Chondrocyte (in vitro differentiated cells): ENCODE data around the gene KLF11. TPM values are rescaled to one million over a fixed set of nuclear protein-coding genes. Genes with fewer than 3 reads are reported as not detected.

ENCODE experiments used
- DNase-seq: peaks from one replicate; pipeline ENCODE4 v3.0.0; 2021; ENCODE audit warnings: mixed read lengths, low spot score
- H3K27ac Mint-ChIP-seq: one replicate; pipeline ENCODE4 v1.8.0; 2021; ENCODE audit warnings: mild to moderate bottlenecking, moderate library complexity, mixed read lengths; ENCODE audit not compliant: unreplicated experiment
- H3K27me3 Mint-ChIP-seq: 2 replicates; pipeline ENCODE4 v1.8.0; 2021; ENCODE audit warnings: low read depth, mixed read lengths
- H3K36me3 Mint-ChIP-seq: 2 replicates; pipeline ENCODE4 v1.8.0; 2021; ENCODE audit warnings: low read depth, mixed read lengths
- H3K4me1 Mint-ChIP-seq: 2 replicates; pipeline ENCODE4 v1.8.0; 2021; ENCODE audit warnings: low read depth, mild to moderate bottlenecking, mixed read lengths
- H3K4me3 Mint-ChIP-seq: one replicate; pipeline ENCODE4 v1.8.0; 2021; ENCODE audit warnings: mild to moderate bottlenecking, moderate library complexity, mixed read lengths; ENCODE audit not compliant: unreplicated experiment
- H3K9me3 Mint-ChIP-seq: 2 replicates; pipeline ENCODE4 v1.8.0; 2021; ENCODE audit warnings: low read depth, mixed read lengths
- CTCF ChIP-seq: fragments of 200-600 bp; sonication (generic); IDR thresholded peaks from 2 replicates; pipeline ENCODE4 v1.5.0; 2021; ENCODE audit warnings: antibody characterized with exemption, mild to moderate bottlenecking, moderate library complexity
- total RNA-seq: library from RNA; stranded (reverse); gene quantifications from 3 replicates; pipeline ENCODE4 v1.2.1, GENCODE V29; 2021

The KLF11 gene
- total RNA-seq, 1 donor from 2014 or later = 15.2 TPM

DNA sequence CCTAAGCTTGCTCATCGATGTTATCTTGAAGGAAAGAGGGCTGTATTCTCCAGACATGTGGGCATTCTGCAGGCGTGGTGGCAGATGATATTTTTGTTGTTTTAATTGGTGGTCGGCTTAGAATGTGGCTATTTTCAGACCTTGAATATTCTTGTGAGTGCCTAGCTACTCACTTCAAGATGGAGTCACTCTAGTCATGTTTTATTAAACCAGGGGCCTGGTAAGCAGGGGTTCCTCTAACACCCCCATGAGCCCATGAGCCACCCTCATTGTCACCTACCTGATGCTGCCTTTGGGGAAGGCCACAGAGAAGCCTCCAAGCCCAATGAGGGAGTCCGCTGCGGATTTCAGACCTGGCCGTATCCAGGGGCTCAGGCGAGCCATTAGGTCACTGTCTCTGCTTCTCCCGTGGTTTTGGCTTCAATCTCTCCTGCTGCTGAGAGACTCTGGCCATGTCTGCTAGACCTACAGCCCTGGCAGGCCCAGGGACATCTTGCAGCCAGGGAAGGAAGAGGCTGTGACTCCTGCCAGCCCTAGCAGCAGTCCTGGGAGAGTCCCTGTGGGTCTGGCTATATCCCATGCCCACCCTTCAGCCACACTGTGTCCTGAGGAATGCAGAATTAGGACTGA is 16.3 kb upstream of the KLF11 start:
- H3K27ac Mint-ChIP-seq = no peak overlapping the region
- peaks cover 3% of the 10 kb centered on the region for H3K27me3 Mint-ChIP-seq
- H3K36me3 Mint-ChIP-seq = no peaks in the 10 kb centered on the region
- no peaks in the 10 kb centered on the region for H3K9me3 Mint-ChIP-seq
- H3K4me3 Mint-ChIP-seq = no peak overlapping the region
- DNase-seq = no peak
- peaks cover 15% of the 10 kb centered on the region for H3K4me1 Mint-ChIP-seq
- TF ChIP-seq CTCF = no peak

DNA sequence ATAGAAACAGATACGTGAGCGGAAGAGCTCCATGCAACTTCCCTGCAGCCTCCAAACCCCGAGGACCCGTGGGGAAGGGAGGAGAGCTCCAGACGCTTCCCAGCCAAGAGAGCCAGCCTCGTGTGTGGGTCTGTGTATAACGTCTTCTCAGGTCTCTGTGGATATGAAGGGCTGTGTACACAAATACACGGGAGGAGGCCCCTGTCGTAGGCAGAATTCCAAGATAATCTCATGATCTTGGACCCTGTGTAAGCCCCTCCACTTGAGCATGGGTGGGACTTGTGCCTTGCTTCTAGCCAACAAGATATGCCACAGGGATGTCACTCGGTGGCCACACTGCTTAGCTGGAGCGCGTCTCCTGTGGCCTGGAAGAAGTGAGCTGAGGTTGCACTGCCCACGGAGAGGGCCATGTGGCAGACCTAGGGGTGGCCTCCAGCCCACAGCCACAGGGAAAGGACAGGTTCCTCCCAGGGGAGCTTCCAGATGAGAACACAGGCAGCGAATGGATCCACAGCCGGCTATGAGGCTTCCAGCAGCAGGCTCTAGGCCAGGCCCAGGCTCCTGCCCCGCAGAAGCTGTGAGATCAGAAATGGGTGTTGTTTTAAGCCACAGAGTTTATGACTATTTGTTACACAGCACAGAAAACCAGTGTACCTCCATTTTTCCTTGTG is 15.6 kb upstream of the KLF11 start:
- H3K27ac Mint-ChIP-seq = no peak overlapping the region
- peaks cover 15% of the 10 kb centered on the region for H3K4me1 Mint-ChIP-seq
- no peaks in the 10 kb centered on the region for H3K9me3 Mint-ChIP-seq
- H3K27me3 Mint-ChIP-seq = peaks cover under 1% of the 10 kb centered on the region
- DNase-seq = no peak
- no peaks in the 10 kb centered on the region for H3K36me3 Mint-ChIP-seq
- TF ChIP-seq CTCF = no peak
- H3K4me3 Mint-ChIP-seq = no peak overlapping the region

- no peak for DNase-seq
- no peak overlapping the region for H3K4me3 Mint-ChIP-seq
- peaks cover 15% of the 10 kb centered on the region for H3K4me1 Mint-ChIP-seq
- H3K36me3 Mint-ChIP-seq = no peaks in the 10 kb centered on the region
- H3K27ac Mint-ChIP-seq = no peak overlapping the region
- no peaks in the 10 kb centered on the region for H3K9me3 Mint-ChIP-seq
- peak; percentile 24 for TF ChIP-seq CTCF
- H3K27me3 Mint-ChIP-seq = no peaks in the 10 kb centered on the region
Measured at GRCh38 chr2:10028407-10028987, 14.9 kb upstream of the KLF11 start.

DNA sequence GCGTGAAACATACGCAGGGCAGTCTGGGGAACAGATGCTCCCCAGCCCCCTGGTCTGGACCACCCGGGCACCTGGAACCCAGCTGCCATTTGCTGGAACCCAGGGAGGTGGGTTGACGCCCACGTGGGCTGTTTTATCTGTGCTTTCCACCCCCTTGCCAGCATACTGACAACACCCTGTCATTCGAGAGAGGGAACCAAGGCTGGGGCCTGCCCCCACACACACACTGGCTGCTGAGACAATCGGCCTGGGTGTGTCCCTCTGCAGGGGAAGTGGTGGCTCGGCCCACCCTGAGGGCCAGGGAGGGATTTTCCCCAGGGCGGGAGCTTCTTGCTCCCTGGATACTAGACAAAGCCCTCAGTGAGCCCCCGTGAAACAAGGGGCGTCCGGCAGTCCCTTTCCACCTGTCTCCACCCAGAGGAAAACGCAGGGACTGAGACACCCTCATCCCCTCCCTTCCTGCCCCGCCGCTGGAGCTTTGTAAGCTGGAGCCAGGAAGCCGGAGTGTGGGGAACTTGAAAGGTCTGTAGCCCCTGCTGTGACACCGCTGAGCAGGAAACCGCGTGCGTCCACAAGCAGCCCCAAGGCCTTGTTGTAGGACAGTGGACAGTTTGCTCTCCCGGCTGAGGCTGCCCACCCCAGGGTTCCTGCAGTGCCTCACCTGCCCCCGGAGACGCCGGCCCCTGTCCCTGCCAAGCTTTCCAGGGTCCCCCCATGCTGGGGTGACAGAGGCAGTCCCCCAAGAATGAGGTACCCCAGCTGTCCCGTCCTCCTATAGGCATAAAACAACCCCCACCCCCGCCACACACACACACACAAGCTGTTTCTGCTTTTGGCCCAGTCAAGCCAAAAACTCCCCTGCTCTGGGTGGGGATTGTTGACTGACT is 14.1 kb upstream of the KLF11 start:
- Mint-ChIP-seq H3K4me3 (no peak overlapping the region), H3K36me3 (no peaks in the 10 kb centered on the region), H3K9me3 (no peaks in the 10 kb centered on the region), H3K27me3 (no peaks in the 10 kb centered on the region), H3K4me1 (peaks cover 15% of the 10 kb centered on the region), H3K27ac (no peak overlapping the region)
- DNase-seq = no peak
- peak; percentile 38 for TF ChIP-seq CTCF

DNA sequence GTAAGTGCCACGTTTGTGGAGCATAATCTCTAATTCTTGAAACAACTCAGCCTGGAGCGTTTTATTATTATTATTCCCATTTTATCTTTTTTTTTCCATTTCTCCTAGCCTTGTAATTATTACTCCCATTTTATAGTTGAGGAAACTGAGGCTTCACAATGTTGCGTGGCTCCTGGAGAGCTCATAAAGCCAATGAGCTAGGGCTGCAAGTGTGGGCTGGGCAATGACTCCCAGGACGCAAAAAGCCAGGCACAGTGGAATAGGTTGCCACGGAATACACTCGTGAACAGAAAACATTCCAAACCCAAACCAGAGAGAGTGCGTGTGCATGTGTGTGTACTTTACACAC is 13.5 kb upstream of the KLF11 start:
- no peak overlapping the region for H3K27ac Mint-ChIP-seq
- H3K27me3 Mint-ChIP-seq = no peaks in the 10 kb centered on the region
- no peak for DNase-seq
- H3K9me3 Mint-ChIP-seq = no peaks in the 10 kb centered on the region
- no peaks in the 10 kb centered on the region for H3K36me3 Mint-ChIP-seq
- H3K4me3 Mint-ChIP-seq = no peak overlapping the region
- H3K4me1 Mint-ChIP-seq = peaks cover 15% of the 10 kb centered on the region
- TF ChIP-seq CTCF = no peak
